GM23248 (cell line): ENCODE measurements around the gene SRC.

Experiments used
- EZH2 ChIP-seq: fragments of 200-600 bp; sonication (generic); IDR thresholded peaks from 2 replicates; pipeline ENCODE4 v1.6.1; 2018; ENCODE audit warnings: antibody characterized with exemption, mild to moderate bottlenecking; ENCODE audit not compliant: insufficient read depth, poor library complexity, severe bottlenecking
- EZH2phosphoT487 ChIP-seq: fragments of 200-600 bp; sonication (generic); IDR thresholded peaks from 2 replicates; pipeline ENCODE4 v1.6.1; 2018; ENCODE audit warnings: antibody characterized with exemption, moderate library complexity, mild to moderate bottlenecking, low read depth; ENCODE audit not compliant: insufficient read depth

GRCh38 chr20:37418591-37419109 lies 72.7 kb downstream of the SRC start:
- TF ChIP-seq EZH2: no peak
- TF ChIP-seq EZH2phosphoT487: no peak
